HG03135 (cell line): Measurements from ENCODE around the gene COL5A1.

ENCODE experiments used
- ATAC-seq: cut with Tn5 transposase; IDR thresholded peaks from one replicate; pipeline ENCODE4 v1.9.1; 2021; ENCODE audit warnings: mild to moderate bottlenecking, moderate library complexity; ENCODE audit not compliant: unreplicated experiment

COL5A1 gene

GRCh38 chr9:134757216-134757975, 115.8 kb downstream of the COL5A1 start:
- ATAC-seq = no peak

- no peak for ATAC-seq
Measured at GRCh38 chr9:134758949-134759607, 117.5 kb downstream of the COL5A1 start.

- no peak for ATAC-seq
Measured at GRCh38 chr9:134759913-134760312, 118.3 kb downstream of the COL5A1 start.

- ATAC-seq = no peak
Measured at GRCh38 chr9:134760750-134761420, 119.3 kb downstream of the COL5A1 start.

GRCh38 chr9:134764473-134765269, 123.1 kb downstream of the COL5A1 start:
- no peak for ATAC-seq

DNA sequence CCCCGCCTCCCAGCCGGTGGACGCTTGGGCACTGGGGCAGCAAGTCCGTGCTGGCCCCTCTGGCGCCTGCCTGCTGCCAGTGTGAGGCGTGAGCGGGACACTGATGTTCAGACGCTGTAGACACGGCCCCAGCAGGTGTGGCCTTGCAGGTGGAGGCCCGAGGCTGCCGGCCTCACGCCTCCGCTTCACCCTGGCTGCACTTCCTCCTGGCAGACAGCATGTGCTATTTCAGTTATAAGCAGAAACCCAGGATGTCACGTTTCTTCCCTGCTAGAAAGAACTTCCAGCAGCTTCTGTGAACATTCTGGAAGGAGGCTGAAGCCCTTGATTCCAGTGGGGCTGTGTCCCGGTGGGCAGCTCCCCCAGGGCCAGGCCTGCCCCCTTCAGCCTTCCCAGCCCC, 124.2 kb downstream of the COL5A1 start:
- no peak for ATAC-seq

- ATAC-seq = no peak
Measured at GRCh38 chr9:134766587-134766986, 125.0 kb downstream of the COL5A1 start.

DNA sequence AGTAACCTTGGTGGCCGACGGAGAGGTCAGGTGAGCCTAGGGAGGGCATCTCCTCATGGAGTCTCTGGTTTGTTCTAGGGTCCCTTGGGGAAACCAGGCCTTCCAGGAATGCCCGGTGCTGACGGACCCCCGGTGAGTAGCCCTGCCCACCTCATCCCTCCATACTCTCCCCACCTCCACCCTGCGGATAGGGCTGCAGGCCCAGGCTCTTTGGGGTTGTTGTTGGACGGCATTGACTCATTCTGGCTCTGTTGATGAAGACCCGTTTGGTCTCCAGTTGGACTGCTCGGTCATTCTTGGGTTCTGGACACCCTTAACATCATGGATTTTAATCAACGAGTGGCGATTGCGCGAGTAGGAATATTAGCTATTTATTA, 126.7 kb downstream of the COL5A1 start:
- no peak for ATAC-seq

DNA sequence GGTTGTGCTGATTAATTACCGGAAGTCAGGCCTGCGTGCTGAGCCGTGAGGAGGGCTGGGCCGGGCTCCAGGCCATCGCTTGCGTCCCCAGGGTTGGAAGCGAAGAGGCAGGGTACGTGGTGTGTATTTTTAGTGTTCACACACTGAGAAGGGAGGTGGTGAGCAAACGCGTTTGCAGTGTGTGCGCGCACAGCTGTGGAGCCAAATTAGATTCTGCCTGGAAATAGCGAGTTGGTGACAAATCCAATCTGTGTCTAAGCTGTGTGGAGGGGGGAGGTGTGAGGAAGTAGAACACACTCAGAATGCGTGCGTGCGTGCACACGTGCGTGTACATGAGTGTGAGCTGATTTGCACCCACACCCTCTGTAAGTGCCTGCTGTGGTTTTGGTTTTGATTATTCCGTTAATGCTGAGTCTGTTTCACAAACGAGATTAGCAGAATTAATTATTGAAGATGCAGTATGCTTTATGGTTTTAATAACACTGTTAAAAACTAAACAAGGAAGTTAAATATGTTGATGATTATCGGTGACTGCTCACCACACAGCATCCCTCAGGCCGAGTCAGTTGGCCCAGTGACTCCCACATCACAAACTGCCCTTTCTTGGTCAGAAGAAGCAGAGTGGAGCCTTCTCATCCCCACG, 127.2 kb downstream of the COL5A1 start:
- ATAC-seq = no peak

- no peak for ATAC-seq
Measured at GRCh38 chr9:134770972-134771971, 129.7 kb downstream of the COL5A1 start.

DNA sequence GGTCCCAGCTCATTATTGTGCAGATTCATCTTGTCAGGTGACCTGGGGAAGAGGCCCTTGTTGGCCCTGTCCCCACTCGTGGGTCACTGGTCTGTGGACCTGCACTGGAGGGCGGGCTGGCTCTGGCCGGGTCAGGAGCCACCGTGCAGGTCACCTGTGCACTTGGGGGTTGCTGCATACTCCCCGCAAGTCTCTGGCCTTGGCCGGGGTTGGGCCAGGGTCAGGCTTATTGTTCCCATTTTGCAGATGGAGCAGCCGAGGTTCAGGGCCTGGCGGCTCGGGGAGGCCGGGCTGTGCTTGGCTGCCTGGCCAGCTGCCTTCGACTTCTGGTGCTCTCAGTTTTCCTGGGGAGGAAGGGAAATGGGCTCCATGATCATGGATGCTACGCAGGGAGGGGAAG, 130.7 kb downstream of the COL5A1 start:
- ATAC-seq = no peak

- no peak for ATAC-seq
Measured at GRCh38 chr9:134773842-134774241, 132.2 kb downstream of the COL5A1 start.

GRCh38 chr9:134774410-134774809, 132.8 kb downstream of the COL5A1 start:
- ATAC-seq = no peak

GRCh38 chr9:134775081-134775951, 133.7 kb downstream of the COL5A1 start:
- no peak for ATAC-seq

DNA sequence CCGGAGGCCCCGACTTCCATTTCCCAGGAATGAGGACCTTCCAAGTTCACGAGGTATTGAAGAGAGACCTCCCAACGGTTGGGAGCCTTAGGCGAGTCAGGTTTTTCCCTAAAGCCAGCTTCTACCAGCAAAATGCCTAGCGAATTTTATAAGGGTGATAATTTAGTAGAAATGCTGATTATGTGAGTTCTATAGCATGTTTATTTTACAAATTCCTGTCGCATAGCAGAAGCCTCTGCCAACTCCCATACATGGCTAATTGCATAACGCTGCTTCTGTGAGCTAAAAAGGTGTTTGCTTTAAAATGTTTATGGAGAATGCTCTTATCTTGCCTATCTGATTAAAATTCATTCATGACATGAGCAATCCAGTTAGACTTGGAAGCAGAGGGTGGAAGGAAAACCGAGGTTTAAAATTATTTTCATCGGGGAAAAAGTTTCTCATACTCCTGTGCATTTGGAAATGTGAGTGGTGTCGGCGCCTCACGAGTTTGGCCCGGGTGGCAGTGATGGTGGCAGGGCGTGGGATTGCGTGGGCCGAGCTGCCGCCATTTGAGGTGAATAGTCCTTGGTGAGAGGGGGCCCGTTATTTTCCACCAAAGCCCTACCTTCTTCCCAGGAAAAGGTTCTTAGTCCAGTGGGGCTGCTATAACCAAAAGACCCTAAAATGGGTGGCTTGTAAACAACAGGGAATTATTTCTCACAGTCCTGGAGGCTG, 134.6 kb downstream of the COL5A1 start:
- no peak for ATAC-seq

DNA sequence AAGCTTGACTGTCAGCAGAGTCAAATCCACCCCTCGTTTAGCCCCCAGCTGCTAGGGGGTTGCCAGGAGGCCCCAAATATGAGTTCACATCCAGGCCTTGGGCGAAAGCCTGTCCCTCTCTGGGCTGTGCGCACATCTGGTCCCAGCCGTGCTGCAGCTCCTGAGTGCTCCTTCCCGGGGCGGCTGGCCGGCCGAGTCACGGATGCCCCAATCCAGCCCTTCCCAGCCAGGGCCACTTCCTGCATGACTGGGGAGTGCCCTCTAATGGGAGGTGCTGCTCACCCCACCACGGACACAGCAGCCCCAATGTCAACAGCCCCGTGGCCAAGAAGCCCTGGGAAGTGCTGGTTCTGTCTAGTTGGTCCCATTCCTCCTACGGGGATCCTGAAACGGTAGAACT, 135.6 kb downstream of the COL5A1 start:
- no peak for ATAC-seq

DNA sequence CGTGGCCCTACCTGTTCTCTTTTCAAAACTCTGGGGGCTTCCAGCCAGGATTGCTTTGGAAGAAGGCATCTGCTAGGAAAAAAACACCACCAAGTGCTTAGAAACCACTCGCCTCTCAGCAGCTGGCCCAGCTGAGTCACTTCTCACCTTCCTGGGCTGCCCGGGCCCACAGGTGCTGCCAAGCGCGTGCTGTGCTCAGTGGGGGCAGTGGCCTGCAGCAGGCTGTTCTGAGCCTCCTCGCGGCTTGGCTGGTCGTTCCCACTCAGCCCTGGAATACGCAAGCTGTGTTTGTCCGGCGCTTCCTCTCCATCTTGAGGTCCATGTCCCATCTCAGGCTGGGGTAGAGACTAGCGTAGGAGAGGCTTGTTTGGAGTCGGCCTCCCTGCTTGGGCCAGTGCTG, 136.6 kb downstream of the COL5A1 start:
- no peak for ATAC-seq

GRCh38 chr9:134778841-134779411, 137.3 kb downstream of the COL5A1 start:
- ATAC-seq = no peak
